ENCODE results near the gene ACTG2. TPM values are rescaled to one million over a fixed set of nuclear protein-coding genes. Genes with fewer than 3 reads are reported as not detected.
A peak's percentile ranks its signal among the peaks of the same experiment; 100 is the strongest.

Gene ACTG2
- total RNA-seq, 1 experiment from 2014 or later: 1.5 TPM

- TF ChIP-seq CTCF (conservative IDR thresholded peaks at IDR 0.05): no peak
- Histone ChIP-seq H4K5ac (ENCODE audit: insufficient read length, low read depth, low read length) (no peak overlapping the region), H3K79me2 (ENCODE audit: insufficient read depth, low read length) (peaks cover 22% of the 10 kb centered on the region; the same call in 1 of the 2 replicates), H3K9me3 (ENCODE audit: control insufficient read depth, low read depth, low read length) (no peaks in the 10 kb centered on the region), H2BK12ac (ENCODE audit: insufficient read length, low read depth, low read length) (no peak overlapping the region), H3K14ac (ENCODE audit: insufficient read depth, low read length) (no peak overlapping the region), H3K23ac (ENCODE audit: insufficient read length, low read depth, low read length) (no peak overlapping the region), H3K4ac (ENCODE audit: low read depth, low read length) (no peak overlapping the region), H3K4me2 (ENCODE audit: insufficient read depth, insufficient read length, low read length) (no peak overlapping the region), H3K23me2 (ENCODE audit: insufficient read length, low read depth, low read length, poor library complexity, severe bottlenecking) (peaks cover 5% of the 10 kb centered on the region), H3K56ac (ENCODE audit: insufficient read length, low read depth, low read length) (no peak overlapping the region), H4K20me1 (ENCODE audit: control insufficient read depth, insufficient read depth, insufficient read length) (no peaks in the 10 kb centered on the region), H2BK5ac (ENCODE audit: insufficient read length, low read length) (no peak overlapping the region), H3K9ac (ENCODE audit: extremely low read depth, insufficient read length, low read length) (no peak overlapping the region), H3K27me3 (ENCODE audit: insufficient read depth, low read length) (no peaks in the 10 kb centered on the region), H3K27ac (ENCODE audit: insufficient read length, low read depth, low read length) (no peak overlapping the region), H2BK15ac (ENCODE audit: low read depth, low read length) (no peak overlapping the region), H2BK120ac (ENCODE audit: low read depth, low read length, poor library complexity, severe bottlenecking) (no peak overlapping the region), H2AK5ac (ENCODE audit: insufficient read length, low read length) (no peak overlapping the region), H3K18ac (ENCODE audit: insufficient read length, low read depth, low read length) (no peak overlapping the region), H3K79me1 (ENCODE audit: insufficient read depth, low read depth, low read length, poor library complexity, severe bottlenecking) (peaks cover 13% of the 10 kb centered on the region), H2AFZ (ENCODE audit: low read length) (no peak overlapping the region), H4K91ac (ENCODE audit: insufficient read length, low read depth, low read length) (no peak overlapping the region), H4K8ac (replicated peaks; ENCODE audit: insufficient read length, low read depth, low read length) (no peak overlapping the region), H3T11ph (ENCODE audit: low read length) (no peak overlapping the region), H3K4me1 (ENCODE audit: insufficient read depth, low read length) (no peaks in the 10 kb centered on the region), H2BK20ac (ENCODE audit: low read depth, low read length, poor library complexity, severe bottlenecking) (no peak overlapping the region)
- no CpG with 5 or more reads among the region's 7 CpGs for WGBS (ENCODE audit: extremely low coverage, insufficient read length, low lambda C conversion rate)
- H3K27me3 Mint-ChIP-seq (ENCODE audit: low read depth): peaks cover 8% of the 10 kb centered on the region
- H3K9me3 Mint-ChIP-seq: no peaks in the 10 kb centered on the region
- no peak overlapping the region for H3K4me3 Mint-ChIP-seq
- peaks cover 31 to 34% of the 10 kb centered on the region in 2 experiments for H3K4me1 Mint-ChIP-seq
- H3K36me3 Mint-ChIP-seq (ENCODE audit: insufficient read depth in 1 of 3, low read depth in 3 of 3): peaks cover 0 to 8% (median 2%) of the 10 kb centered on the region in 3 experiments; a peak in 4 of 7 replicates
- DNase-seq: peak; percentile 33
- no peak overlapping the region for H3K27ac Mint-ChIP-seq
These were observed 32.4 kb downstream of the ACTG2 start for GRCh38 chr2:73925033-73925704.

Data from H9 (cell line).